Subcutaneous abdominal adipose tissue (tissue), 5 donors: ENCODE results near the gene SFT2D3.
"Not testable (repeated sequence)": the region's sequence is repeated elsewhere in the genome, so short reads cannot be mapped to it uniquely, and the experiment has no call there.

Experiments used
- H3K27ac ChIP-seq: one replicate; pipeline ENCODE4 v1.7.0; 2013; ENCODE audit warnings: low read depth, mild to moderate bottlenecking, inconsistent platforms, low read length, moderate library complexity
- H3K27me3 ChIP-seq, 5 donors: one replicate each; pipeline ENCODE4 v1.7.0; 2013; ENCODE audit warnings: low read length in 5 of 5, inconsistent platforms in 1 of 5; ENCODE audit not compliant: control insufficient read depth in 5 of 5, insufficient read depth in 4 of 5
- H3K36me3 ChIP-seq, 5 donors: one replicate each; pipeline ENCODE4 v1.7.0; 2013; ENCODE audit warnings: low read length in 5 of 5; ENCODE audit not compliant: control insufficient read depth in 5 of 5, insufficient read depth in 5 of 5
- H3K4me1 ChIP-seq, 5 donors: one replicate each; pipeline ENCODE4 v1.7.0; 2013; ENCODE audit warnings: low read length in 5 of 5, mild to moderate bottlenecking in 3 of 5, moderate library complexity in 1 of 5; ENCODE audit not compliant: control insufficient read depth in 5 of 5, insufficient read depth in 5 of 5
- H3K4me3 ChIP-seq, 5 donors: one replicate each; pipeline ENCODE4 v1.7.0; 2013; ENCODE audit warnings: low read length in 5 of 5, low read depth in 1 of 5
- H3K9ac ChIP-seq, 5 donors: one replicate each; pipeline ENCODE4 v1.7.0; 2013; ENCODE audit warnings: low read length in 5 of 5, mild to moderate bottlenecking in 4 of 5, moderate library complexity in 3 of 5
- H3K9me3 ChIP-seq, 5 donors: one replicate each; pipeline ENCODE4 v1.7.0; 2013; ENCODE audit warnings: low read length in 5 of 5; ENCODE audit not compliant: control insufficient read depth in 5 of 5
- donor health status: healthy.
- donor health status: healthy.
- donor health status: healthy.
- donor health status: healthy.
- donor health status: healthy.

The SFT2D3 gene

DNA sequence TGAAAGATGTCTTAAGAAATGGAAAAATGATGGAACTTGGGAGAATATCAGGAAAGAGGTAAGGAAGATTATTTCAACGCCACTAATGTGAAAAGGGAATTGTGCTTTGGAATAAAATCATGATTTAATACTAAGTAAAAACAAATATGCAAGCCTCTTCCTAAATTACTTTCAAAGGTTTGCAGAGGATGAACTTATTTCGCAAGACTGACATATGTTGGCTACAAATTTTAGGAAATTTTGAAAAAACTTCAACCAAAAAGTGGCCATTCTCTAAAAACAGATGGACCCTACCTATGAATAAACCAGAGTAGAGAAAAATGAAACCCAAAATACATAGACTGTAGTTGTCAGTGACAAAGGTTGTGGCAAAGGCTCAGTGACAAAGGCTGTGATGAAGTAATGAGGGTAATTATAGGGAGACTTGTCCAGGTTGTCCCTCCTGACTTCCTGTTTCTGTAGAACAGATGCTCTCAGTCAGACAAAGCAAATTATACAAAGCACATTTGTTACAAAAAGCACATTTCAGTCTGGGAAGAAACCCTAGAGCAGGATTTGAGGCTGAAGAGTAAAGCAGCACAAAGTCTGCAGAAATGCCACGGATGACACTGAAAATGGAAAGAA lies 39.5 kb downstream of the SFT2D3 start:
- H3K36me3 ChIP-seq, result peaks cover 6 to 18% (median 10%) of the 10 kb centered on the region in 5 donors
- H3K9me3 ChIP-seq, result no peaks in the 10 kb centered on the region
- no peaks in the 10 kb centered on the region for H3K27me3 ChIP-seq
- H3K4me1 ChIP-seq, result peaks cover 0 to 5% (median 3%) of the 10 kb centered on the region in 5 donors
- H3K27ac ChIP-seq, result no peak overlapping the region
- no peak overlapping the region for H3K4me3 ChIP-seq
- H3K9ac ChIP-seq, result no peak overlapping the region

DNA sequence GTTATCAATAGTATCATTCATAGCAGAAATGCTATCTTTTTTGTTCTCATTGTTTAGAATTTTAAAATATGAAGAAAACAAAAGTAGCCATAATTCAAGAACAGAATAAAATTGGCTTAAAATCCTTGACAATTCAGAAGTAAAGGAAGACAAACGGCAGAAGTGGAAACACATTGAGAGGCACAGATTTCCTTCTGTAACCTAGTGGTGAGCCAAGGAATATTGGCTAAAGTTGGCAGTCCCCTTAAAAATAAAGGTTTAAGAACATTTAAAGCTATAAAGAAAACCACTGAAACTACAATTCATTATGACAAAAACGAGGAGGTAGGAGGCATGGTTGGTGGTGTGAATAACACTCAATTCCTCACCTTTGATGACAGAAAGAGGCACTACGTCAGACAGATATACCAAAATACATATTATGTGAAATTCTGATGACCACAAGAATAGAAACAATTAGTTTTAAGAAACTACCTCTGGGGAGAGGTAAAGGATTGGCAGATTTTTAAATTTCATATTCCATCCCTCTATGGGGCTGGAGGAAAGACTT lies 42.3 kb downstream of the SFT2D3 start:
- H3K4me1 ChIP-seq, result peaks cover 0 to 5% (median 3%) of the 10 kb centered on the region in 5 donors
- no peak overlapping the region for H3K9ac ChIP-seq
- no peak overlapping the region for H3K4me3 ChIP-seq
- no peak overlapping the region for H3K27ac ChIP-seq
- no peaks in the 10 kb centered on the region for H3K9me3 ChIP-seq
- no peaks in the 10 kb centered on the region for H3K27me3 ChIP-seq
- peaks cover 13 to 23% (median 17%) of the 10 kb centered on the region in 5 donors for H3K36me3 ChIP-seq

DNA sequence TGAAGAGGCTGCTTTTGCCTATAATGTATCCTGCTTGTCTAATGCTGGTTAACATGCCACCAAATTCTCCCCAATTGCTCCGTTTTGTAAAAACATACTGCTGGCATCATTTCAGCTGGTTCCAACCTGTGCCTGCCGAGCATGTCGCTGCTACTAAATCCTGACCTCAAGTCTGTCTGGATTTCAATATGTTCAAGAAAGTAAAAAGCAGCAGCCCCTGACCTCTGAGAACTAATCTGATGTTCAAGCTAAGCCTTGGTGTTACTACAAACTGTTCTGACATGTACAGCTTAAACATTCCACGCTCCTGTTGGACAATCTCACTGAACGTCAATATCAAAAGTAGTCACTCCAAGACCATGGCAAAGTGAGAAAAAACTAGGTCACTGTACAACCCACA lies 46.3 kb downstream of the SFT2D3 start:
- no peak overlapping the region for H3K9ac ChIP-seq
- no peak overlapping the region for H3K27ac ChIP-seq
- no peak overlapping the region for H3K4me3 ChIP-seq
- no peaks in the 10 kb centered on the region for H3K9me3 ChIP-seq
- no peaks in the 10 kb centered on the region for H3K27me3 ChIP-seq
- peaks cover 0 to 5% (median 3%) of the 10 kb centered on the region in 5 donors for H3K4me1 ChIP-seq
- peaks cover 14 to 18% (median 15%) of the 10 kb centered on the region in 5 donors for H3K36me3 ChIP-seq

DNA sequence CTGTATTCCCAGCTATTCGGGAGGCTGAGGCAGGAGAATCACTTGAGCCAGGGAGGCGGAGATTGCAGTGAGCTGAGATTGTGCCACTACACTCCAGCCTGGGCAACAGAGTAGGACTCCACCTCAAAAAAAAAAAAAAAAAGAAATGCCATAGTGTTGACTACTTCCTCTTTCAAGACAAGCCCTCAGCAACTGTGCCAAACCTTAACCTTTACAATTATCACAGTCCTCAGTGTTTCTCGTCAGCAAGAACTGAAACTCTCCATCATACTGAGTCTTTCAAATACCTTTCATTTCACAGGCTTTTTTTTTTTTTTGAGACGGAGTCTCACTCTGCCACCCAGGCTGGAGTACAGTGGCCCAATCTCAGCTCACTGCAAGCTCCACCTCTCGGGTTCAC lies 48.2 kb downstream of the SFT2D3 start:
- not testable (repeated sequence) for H3K27ac ChIP-seq

DNA sequence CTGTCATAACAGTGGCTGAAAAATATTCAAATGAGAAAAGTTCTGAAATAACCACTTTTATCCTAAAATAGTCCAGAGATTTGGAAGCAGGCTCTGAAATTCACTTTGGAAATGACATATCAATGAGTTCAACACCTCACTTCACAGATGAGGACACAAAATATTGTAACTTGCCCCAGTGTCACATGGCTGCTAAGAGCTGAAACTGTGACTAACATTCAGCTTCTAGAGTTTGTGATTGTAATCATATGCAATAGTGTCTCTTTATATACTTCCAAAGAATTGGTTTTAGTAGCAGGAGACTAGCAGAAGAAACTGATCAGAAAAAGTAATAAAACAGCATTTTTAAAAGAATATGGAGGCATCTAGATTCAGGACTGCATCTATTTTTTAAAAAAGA lies 52.1 kb downstream of the SFT2D3 start:
- Histone ChIP-seq H3K4me3 (no peak overlapping the region), H3K4me1 (no peaks in the 10 kb centered on the region), H3K27ac (no peak overlapping the region), H3K9me3 (no peaks in the 10 kb centered on the region), H3K27me3 (no peaks in the 10 kb centered on the region), H3K36me3 (peaks cover 4 to 22% (median 7%) of the 10 kb centered on the region in 5 donors), H3K9ac (no peak overlapping the region)

More for the DNA sequence above, 48.2 kb downstream of the SFT2D3 start:
- H3K9me3 ChIP-seq, H3K27me3 ChIP-seq, H3K4me1 ChIP-seq, H3K9ac ChIP-seq, H3K4me3 ChIP-seq: not testable (repeated sequence)
- H3K36me3 ChIP-seq, result peaks cover 14 to 15% (median 14%) of the 10 kb centered on the region in 5 donors

DNA sequence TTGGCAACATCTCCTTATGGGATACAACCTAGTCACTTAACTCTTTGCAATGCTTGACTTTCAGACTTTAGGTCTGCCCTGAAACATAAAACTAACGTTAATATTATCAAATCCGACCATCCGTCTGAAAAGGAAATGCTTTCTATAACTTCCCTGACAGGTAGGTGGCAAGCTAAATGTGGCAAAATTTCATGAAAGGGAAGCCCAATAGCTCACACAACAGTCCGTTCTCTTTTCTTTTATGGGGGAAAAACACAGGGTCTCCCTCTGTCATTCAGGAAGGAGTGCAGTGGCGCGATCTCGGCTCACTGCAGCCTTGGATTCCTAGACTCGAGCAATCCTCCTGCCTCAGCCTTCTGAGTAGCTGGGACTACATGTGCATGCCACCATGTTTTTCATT lies 52.9 kb downstream of the SFT2D3 start:
- Histone ChIP-seq H3K27me3 (no peaks in the 10 kb centered on the region), H3K4me3 (no peak overlapping the region), H3K9ac (no peak overlapping the region), H3K27ac (no peak overlapping the region), H3K4me1 (no peaks in the 10 kb centered on the region), H3K9me3 (no peaks in the 10 kb centered on the region), H3K36me3 (peaks cover 4 to 26% (median 6%) of the 10 kb centered on the region in 5 donors)
